ENCODE results near the gene CYP27C1.
"Not testable (repeated sequence)": the region's sequence is repeated elsewhere in the genome, so short reads cannot be mapped to it uniquely, and the experiment has no call there.

CYP27C1 gene

GRCh38 chr2:127170452-127171197, 49.5 kb downstream of the CYP27C1 start:
- DNase-seq (ENCODE audit: low spot score), result no peak

GRCh38 chr2:127170021-127170420, 50.1 kb downstream of the CYP27C1 start:
- no peak for DNase-seq (ENCODE audit: low spot score)

DNA sequence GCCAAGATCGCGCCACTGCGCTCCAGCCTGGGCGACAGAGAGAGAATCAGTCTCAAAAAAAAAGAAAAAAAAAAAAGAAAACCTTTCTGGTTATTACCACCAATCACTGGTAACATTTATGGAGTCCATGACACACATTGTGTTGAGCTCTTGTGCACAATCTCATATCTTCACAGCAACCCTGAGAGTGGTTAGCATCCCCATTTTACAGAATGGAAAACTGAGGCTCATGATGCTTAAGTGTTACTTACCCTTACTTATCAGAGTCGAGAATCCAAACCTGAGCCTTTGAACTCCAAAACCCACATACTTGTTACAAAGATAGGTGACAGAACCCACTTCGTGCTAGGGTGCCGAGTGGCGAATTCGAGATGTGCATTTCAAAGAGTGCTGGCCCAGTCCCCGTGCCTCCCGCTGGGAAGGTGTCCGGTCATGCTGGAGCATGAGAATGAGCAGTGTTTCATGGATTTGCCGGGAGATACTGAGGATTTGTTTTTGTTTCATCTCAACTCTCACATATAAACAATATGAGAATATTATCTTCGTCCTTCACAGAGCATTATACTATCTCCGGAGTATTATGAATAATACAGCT, 50.9 kb downstream of the CYP27C1 start:
- no peak for DNase-seq (ENCODE audit: low spot score)

GRCh38 chr2:127166231-127166860, 53.8 kb downstream of the CYP27C1 start:
- no peak for DNase-seq (ENCODE audit: low spot score)

DNA sequence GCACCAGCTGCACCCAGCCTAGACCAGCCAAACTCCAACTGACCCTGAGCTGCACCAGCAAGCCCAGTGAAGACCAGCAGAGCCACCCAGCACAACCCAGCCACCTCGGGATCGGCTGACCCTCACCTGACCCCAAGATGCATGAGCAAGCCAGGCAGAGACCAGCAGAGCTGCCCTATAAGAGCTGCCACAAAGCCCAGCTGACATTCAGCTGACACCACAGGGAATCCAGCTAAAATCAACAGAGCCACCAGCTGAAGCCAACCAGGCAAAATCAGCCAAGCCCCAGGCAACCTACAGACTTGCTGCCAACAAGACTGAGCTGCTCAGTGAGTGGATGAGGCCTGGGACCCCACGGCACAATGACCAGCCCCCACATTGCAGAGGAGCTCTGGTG, 54.6 kb downstream of the CYP27C1 start:
- DNase-seq (ENCODE audit: low spot score), result no peak

DNA sequence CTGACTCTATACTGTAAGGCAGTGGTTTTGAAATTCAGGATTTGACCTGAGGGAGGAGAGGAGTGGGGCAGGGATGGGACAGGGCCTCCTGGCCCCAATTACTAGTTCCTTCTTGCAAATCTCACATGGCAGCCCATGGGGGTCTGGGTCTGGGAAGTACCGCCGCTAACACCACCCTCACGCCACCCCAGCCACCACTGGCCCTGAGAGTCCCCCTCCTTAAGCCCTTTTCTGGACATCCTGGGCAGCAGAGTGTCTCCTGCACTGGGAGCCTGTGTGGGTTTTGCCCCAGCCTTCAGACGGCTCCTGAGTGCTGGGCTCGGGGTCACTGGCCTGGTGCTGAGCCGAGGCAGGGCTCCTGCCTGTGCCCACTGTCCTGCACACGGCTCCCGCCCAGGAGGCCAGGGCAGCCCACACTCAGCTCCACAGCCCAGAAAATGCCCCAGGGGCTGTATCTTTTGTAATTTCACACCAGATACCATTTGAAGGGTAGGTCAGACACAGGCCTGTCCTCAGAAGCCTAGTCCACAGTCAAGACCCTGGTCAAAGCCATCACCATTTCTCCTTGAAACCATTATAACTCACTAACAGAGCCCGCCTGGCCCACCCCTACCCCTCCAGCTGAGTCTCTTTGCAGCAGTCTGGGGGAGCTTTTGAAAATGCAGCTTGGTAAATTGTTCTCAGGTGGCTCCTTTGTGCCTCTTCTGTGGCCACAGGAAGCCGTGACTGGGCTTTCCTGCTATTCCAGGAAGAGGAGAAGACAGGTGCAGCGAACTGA, 55.1 kb downstream of the CYP27C1 start:
- no peak for DNase-seq (ENCODE audit: low spot score)

- no peak for DNase-seq (ENCODE audit: low spot score)
These were observed 56.2 kb downstream of the CYP27C1 start for GRCh38 chr2:127163921-127164320.

DNA sequence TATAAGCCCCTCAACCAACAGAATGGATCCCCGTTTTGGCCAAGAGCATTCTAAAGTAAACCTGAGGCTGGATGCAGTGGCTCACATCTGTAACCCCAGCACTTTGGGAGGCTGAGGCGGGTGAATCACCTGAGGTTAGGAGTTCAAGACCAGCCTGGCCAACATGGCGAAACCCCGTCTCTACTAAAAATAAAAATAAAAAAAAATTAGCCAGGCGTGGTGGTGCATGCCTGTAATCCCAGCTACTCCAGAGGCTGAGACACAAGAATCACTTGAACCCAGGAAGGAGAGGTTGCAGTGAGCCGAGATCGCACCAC, 57.1 kb downstream of the CYP27C1 start:
- DNase-seq (ENCODE audit: low spot score), result not testable (repeated sequence)

DNA sequence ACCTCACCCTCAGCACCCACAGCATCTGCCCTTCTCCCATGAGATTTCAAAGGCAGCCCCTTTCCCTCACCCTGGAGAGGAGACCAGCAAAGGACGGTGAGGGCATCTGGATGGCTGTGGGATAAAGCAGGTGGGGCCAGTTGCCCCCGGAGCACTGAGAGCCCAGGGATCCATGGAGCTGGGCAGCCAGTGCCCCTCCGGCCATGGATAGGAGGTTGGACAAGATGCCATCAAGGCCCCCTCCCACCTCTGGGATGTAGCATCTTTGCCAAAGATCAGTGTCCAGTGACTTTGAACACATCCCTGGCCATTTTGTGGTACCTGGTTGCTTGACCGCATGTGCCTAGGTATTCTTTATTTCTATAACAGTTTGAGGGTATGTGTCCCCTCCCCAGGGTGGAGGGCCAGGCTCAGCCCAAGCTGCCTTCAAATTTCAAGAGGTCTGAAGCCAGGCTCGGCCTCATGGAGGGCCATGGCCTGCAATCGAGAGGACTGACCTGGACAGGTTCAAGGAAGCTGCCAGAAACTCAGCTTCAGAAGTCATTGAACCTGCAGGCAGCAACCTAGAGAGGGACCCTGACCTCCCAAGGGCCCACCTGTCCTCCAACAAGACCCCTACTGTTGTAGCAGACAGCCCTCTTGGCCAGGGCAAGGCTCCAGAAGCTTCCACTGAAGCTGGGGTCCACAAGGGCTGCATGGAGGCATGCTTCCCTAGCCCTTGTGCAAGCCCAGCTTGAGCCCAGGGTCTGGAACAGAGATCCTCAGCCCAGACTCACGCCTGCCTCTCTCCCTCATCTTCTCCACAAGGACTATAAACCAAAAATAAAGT, 57.6 kb downstream of the CYP27C1 start:
- no peak for DNase-seq (ENCODE audit: low spot score)

DNA sequence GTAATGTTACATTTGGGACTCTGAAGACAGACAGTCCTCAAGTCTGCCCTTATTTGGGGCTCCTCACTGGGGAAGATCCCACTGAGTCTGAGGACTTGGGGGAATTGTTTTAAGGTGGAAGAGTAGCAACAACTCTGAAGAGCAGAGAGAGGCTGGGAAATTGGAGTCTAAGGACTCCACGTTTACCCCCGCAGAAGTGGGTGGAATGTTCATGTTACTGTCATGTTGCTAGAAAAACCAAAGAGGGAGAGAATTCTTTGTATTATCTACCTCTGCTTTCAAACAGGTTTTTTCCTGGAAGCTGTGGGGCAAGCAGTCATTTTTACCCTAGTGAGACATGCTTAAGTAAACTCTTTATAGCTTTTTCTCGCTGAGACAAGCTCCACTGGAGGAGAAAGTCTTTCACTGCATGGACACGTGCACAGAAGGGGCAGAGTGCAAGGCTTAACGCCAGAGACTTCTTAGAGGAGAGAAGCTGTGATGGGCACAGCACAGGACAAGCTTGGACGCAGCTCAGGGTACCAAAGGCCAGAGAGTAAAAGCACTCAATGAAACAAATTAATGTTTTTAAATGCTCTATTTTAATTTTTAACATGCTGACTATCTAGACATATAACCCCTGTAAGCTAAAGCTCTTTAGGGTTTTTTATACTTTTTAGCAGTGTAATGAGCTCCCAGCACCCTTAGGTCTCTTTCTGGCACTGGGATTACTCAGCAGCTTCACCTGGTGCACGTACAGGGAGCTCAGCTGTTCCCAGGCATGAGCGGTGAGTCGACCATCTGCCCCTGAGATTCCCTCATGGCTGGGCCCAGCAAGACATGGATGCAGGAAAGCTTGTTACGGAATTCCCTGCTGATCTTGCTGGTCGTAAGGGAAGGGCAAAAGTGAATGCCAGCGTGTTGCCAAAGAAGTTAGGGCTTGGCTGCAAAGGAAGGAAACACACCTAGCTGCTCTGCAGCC, 58.6 kb downstream of the CYP27C1 start:
- peak; percentile 76 for DNase-seq (ENCODE audit: low spot score)

GRCh38 chr2:127160676-127161075, 59.4 kb downstream of the CYP27C1 start:
- no peak for DNase-seq (ENCODE audit: low spot score)

DNA sequence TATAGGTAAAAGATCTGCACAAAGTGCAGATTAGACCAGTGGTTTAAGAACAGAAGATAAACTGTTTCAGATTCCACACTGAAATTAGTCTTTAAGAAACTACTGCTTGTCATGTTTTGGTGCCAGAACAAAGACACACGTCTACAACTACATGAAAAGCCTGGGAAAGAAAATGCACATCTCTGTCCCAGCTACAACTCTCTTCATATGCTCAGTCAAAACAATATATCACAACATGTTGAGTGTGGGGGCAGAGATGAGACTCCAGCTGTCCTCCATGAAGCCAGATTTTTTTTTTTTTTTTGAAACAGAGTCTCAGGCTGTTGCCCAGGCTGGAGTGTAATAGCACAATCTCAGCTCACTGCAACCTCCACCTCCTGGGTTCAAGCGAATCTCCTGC, 60.6 kb downstream of the CYP27C1 start:
- DNase-seq (ENCODE audit: low spot score), result no peak

DNA sequence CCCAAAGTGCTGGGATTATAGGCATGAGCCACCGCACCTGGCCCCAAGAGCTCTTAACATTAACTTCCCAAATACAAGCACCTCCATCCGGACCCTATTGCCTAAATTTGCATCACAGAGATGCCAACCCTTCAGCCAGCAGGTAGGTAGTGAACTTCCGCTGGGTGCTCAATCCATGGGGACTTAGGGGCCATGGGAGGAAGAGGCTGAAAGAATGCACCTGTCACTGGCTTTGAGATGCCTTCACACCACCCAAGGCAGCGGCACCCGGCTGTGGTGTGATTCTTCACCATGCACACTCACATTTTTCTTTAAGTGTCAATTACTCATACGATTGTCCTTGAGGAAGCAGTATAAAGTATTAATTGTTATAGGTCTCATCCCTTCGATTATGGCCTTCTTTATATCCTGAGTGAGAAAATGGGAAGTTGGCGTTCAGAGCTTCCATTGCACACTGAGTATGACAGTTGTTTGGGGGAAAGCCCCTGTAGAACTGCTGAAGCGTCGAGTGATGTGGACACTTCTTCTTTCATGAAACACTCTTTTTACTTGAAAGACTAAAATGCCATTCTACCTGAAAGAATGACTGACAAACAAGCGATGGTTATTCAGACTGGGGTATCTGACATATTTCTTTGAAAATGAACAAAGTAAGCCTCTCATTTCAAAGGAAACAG, 61.3 kb downstream of the CYP27C1 start:
- no peak for DNase-seq (ENCODE audit: low spot score)

GRCh38 chr2:127157651-127158485, 62.2 kb downstream of the CYP27C1 start:
- no peak for DNase-seq (ENCODE audit: low spot score)

DNA sequence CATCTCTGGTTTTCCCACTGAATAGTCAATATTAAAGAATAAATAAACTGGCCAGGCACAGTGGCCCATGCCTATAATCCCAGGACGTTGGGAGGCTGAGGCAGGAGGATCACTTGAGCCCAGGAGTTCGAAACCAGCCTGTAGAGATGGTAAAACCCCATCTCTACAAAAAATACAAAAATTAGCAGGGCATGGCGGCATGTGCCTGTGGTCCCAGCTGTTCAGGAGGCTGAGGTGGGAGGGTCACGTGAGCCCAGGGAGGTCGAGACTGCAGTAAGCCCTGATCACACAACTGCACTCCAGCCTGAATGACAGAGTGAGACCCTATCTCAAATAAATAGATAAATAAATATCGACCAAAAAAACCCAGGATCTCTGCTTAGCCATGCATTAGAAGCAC, 63.0 kb downstream of the CYP27C1 start:
- no peak for DNase-seq (ENCODE audit: low spot score)

GRCh38 chr2:127155947-127156346, 64.2 kb downstream of the CYP27C1 start:
- no peak for DNase-seq (ENCODE audit: low spot score)

GRCh38 chr2:127155028-127155581, 65.0 kb downstream of the CYP27C1 start:
- DNase-seq (ENCODE audit: low spot score), result no peak

DNA sequence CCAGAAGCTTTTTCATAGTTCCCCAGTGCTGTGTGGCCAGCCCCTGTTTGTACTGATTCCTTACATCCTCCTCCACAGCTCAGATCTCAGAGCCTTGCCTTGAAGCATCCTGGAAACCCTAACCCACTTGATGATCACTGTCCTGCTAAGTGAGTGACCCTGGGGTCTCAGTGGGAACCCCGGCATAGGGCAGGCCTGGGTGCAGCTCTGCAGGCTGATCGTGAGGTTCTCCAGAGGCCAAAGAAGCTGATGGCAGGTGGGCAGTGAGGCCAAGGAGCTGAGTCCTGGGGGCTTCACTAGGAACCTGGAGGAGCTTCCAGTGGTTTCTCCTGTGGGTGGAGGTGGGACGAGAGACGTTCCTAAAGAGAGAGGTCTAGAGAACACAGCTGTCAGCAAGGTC, 65.7 kb downstream of the CYP27C1 start:
- DNase-seq (ENCODE audit: low spot score), result no peak

GRCh38 chr2:127153691-127154158, 66.4 kb downstream of the CYP27C1 start:
- DNase-seq (ENCODE audit: low spot score), result no peak

All from cerebellar cortex (tissue), 1 donor.